ENCODE data around the gene TMIGD3.
A peak's percentile ranks its signal among the peaks of the same experiment; 100 is the strongest.

The TMIGD3 gene

GRCh38 chr1:111507411-111508201 is 4.2 kb upstream of the TMIGD3 start:
- DNase-seq = no peak

- DNase-seq = no peak
Measured at GRCh38 chr1:111506561-111506960, 3.1 kb upstream of the TMIGD3 start.

DNA sequence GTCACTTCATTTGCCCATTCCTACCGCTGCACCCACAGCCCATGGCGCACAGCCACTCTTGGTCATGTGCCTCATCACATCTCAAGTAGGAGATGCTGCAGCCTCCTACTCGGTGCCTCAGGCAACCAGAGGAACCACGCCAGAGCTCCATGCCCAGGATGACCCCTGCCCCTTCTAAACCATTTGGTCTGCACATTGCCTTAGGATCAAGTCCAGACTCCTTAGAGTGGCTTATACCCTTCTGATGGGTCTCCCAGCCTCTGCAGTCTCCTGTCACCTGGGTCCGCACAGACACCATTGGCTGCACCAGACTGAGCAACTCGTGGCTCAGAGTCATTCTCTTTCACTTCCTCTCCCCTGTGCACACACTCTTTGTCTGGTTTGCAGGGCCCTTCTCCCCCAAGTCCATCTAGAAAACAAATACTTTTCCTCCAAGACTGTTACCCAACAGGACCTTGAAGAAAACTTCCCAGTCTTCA is 2.2 kb upstream of the TMIGD3 start:
- no peak for DNase-seq

GRCh38 chr1:111504097-111504496 is 664 bp upstream of the TMIGD3 start:
- DNase-seq = no peak

GRCh38 chr1:111501645-111502044 is 1.8 kb downstream of the TMIGD3 start:
- no peak for DNase-seq

DNA sequence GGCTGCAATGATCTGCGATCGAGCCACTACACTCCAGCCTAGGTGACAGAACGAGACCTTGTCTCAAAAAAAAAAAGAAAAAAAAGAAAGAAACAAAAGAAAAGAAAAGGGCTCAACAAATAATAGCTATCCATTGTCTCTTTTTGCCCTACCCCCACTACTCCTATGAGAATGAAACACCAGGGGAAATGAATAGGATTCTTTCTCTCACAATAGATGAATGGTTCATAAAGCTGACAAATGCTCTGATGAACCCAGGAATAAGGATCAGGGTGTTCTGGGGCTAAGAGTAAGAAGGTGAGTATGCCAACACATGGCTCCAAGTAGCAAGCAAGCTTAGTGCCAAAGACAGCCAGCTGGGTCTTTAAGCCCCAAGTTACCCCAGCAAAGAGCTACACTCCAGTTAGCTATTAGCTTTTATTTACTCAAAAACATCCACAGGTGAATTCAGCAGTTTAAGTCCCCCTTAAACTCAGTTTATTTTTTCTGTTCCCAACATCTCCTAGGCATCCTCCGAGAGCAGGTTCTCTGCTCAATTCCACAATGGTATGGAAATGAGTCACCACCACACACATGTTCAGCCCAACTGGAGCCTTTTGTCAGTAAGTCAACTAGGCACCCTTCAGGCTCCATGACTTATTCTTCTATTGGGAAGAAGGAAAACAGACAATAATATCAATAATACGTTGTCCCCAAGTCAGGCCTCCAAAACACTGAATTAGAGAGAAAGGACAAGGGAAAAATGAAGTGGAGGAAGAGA is 4.2 kb downstream of the TMIGD3 start:
- DNase-seq = no peak

- DNase-seq = no peak
Measured at GRCh38 chr1:111497592-111497991, 5.8 kb downstream of the TMIGD3 start.

DNA sequence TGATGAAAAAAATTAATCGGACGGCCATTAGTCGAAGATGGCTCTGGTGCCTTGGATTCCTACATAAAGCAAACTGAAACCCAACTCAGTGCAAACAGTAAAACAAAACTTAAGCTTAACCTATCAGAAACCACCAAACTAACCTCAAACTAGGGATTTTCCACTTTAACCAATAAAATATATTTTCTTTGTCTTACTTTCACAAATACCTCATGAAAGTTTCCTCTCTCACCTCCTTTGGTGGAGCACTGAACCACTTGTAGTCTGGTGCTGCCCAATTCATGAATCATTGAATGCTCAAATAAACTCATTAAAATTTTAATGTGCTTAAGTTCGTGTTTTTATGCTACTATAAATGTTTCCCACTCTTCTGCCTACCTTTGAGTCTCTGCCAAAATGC is 7.0 kb downstream of the TMIGD3 start:
- DNase-seq = no peak

DNA sequence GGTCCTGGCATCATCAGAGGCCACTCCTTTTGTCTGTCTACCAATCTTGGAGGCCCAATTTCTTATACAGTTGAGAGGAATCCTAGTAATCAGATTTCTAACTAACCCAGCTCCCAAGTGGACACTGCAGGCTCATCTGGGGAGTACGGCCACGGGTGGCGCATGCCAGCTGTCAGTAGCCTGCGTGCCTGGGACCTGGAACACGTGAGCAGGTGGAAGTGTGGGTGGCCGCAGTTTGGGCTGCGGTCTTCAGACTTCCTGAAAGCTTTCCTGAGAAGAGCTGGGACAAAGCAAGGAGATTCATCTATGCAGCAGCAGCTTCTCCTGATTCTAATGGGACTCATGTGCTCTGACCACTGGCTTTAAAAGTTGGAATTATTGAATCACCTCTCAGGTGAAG is 12.4 kb downstream of the TMIGD3 start:
- no peak for DNase-seq

GRCh38 chr1:111490220-111490619 is 13.2 kb downstream of the TMIGD3 start:
- no peak for DNase-seq

GRCh38 chr1:111489604-111490003 is 13.8 kb downstream of the TMIGD3 start:
- no peak for DNase-seq

GRCh38 chr1:111488669-111489068 is 14.8 kb downstream of the TMIGD3 start:
- no peak for DNase-seq

DNA sequence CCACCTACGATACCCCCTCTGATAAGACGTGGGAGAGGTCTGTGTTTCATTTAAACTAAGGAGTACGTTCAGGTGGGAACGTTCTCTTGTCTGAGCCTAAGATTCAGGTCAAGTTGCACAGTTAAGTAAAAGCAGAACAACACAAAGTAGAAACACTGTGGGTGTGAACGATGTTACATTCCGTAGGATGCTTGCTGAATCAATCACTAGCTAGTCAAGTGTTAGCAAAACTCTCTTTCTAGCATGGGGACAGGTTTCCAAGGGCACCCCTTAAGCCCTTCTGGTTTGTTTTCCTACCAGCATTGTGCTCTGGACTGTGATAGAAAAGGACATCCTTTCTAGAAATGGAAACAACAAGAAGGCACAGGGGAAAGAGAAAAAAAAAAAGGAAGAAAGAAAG is 16.3 kb downstream of the TMIGD3 start:
- no peak for DNase-seq

DNA sequence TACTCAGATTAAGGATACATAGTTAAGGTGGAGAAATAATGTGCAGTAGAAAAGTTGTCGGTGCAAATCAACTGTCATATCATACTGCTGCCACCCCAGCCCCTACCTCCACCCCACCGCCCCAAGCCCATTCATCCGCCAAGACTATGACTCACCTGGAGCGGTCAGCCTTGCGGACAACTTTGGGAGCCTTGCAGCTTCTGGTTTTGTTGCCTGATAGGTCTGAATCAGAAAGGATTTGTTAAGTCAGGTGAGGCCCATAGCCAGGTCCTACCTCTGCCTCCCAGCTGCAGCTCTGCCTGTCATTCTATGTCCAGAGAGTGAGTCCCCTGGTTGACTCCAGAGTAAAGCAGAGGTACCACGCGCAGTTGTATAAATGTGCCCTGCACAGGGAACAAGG is 17.0 kb downstream of the TMIGD3 start:
- no peak for DNase-seq

- DNase-seq = no peak
Measured at GRCh38 chr1:111484391-111485026, 18.9 kb downstream of the TMIGD3 start.

- DNase-seq = no peak
Measured at GRCh38 chr1:111483876-111484275, 19.6 kb downstream of the TMIGD3 start.

- no peak for DNase-seq
Measured at GRCh38 chr1:111483166-111483565, 20.3 kb downstream of the TMIGD3 start.

GRCh38 chr1:111481387-111482221 is 21.8 kb downstream of the TMIGD3 start:
- DNase-seq = peak in 1 of 2 experiments; percentile 6

- DNase-seq = no peak
Measured at GRCh38 chr1:111480674-111481073, 22.8 kb downstream of the TMIGD3 start.

DNA sequence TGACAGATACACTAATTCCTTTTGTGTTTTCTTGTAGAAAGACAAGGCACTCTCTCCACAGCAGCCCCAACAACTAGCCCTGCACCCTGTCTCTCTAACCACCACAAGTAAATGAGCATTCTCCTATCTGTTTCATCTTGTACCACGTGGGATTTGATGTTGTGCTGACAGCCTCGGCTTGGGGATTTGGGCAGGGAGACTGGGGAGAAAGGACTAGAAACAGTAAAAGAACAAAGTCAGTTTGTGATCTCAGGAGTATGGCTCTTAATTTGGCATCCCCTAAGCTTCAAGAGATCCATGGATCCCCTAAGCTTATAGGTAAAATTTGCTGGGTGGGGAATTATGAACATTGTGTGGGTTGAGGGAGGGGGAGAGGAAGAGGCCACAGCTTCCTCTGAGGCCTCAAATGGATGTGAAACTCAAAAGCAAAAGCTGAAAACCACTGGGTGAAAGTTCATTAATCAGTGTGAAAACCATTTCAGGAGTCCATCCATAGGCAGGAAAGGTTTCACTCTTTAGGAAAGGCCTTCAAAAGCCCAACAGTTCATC is 26.6 kb downstream of the TMIGD3 start:
- DNase-seq = no peak

DNA sequence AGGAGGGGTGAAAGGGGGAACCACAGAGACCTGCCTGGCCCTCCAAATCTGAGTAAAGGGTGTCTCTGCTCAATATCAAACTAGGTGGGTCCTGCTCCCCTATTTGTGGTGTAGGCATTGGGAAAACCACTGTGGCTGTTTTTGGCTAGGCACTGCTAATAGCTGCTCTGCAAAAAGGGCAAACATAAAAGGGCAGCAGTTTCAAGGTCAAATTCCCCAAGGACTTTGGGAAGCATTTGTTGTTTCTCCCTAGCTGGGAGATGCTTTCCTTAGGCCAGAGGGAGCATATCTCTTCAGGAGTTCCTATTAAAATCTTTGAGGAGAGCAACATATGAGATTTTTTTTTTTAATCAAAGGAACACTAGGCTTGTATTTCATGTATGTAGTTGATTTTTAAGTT is 27.2 kb downstream of the TMIGD3 start:
- no peak for DNase-seq

- DNase-seq = no peak
Measured at GRCh38 chr1:111475701-111476100, 27.7 kb downstream of the TMIGD3 start.

DNA sequence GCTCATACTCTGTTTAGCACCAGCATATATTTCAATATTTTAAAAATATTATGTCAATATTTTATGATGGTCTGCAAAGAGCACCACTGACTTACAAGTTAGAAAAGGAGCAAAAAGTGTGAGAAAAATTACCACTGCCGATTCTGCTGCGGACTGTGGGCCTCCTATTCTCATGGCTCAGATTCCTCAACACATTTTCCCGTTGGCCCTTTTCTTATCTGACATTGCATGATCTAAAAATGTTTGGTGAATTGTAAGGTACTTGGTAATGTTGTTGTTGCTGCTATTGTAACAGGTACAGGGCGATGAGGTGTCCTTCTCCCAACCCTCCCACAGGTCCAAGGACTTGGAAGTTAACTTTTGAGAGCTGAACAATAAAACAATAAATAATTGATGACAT is 28.9 kb downstream of the TMIGD3 start:
- DNase-seq = no peak
